Epithelial cell of esophagus (primary cell): Measurements from ENCODE around the gene DVL1.

Experiments used
- DNase-seq: peaks from one replicate; pipeline ENCODE4 v3.0.0; 2010; ENCODE audit warnings: low read depth
- H3K4me3 ChIP-seq: 2 replicates; pipeline ENCODE4 v1.5.1; 2011; ENCODE audit warnings: mild to moderate bottlenecking, low read length, control low read depth
- TF ChIP-seq, protein P1 (sequence below): IDR thresholded peaks from 2 replicates; pipeline ENCODE4 v1.5.1; 2011; ENCODE audit warnings: low read depth, mild to moderate bottlenecking, low read length, control low read depth, inconsistent platforms; ENCODE audit not compliant: insufficient read depth; ENCODE audit errors: missing control alignments

Gene DVL1

DNA sequence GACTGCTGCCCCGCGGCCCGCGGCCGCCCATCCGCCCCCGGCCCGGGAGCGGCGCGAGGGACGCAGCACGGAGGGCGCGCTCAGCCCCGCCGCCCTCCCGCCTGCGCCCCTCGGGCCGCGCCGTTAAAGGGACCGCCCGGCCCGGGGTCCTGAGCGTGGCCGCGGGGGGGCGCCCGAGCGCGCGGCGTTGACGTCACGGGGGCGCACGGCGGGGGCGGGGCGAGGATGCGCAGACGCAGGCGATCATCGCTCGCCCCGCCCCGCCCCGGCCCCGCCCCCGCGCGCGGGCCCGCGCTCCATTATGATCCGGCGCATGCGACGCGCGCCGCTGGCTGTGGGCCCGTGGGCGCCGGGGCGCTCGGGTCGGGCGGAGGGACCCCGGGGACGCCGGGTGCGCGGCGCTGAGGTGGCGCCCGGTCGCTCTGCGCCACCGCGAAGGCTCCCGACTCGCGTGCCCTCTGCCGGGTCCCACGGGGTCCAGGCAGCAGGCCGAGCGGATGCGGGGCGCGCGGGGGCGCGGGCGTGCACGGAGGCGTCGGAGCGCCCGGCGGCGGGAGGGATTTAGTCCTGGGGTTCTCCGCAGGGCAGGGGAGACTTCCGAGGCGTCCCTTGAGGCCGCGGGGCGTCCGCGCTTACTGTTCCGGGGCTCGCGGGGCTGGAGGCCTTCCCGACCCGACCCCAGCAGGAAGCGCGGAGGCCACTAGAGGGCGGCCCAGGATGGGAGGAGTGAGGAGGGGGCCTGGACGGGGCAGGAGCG lies at the start of gene DVL1:
DVL1 (minus strand) TSS at position 163 of the 757 bp plus-strand sequence. CDS start 353 bp downstream, outside the sequence.
- peak; percentile 58 for DNase-seq
- peak within 1 kb of the TSS; percentile 73 for H3K4me3 ChIP-seq
- TF ChIP-seq, protein P1, sequence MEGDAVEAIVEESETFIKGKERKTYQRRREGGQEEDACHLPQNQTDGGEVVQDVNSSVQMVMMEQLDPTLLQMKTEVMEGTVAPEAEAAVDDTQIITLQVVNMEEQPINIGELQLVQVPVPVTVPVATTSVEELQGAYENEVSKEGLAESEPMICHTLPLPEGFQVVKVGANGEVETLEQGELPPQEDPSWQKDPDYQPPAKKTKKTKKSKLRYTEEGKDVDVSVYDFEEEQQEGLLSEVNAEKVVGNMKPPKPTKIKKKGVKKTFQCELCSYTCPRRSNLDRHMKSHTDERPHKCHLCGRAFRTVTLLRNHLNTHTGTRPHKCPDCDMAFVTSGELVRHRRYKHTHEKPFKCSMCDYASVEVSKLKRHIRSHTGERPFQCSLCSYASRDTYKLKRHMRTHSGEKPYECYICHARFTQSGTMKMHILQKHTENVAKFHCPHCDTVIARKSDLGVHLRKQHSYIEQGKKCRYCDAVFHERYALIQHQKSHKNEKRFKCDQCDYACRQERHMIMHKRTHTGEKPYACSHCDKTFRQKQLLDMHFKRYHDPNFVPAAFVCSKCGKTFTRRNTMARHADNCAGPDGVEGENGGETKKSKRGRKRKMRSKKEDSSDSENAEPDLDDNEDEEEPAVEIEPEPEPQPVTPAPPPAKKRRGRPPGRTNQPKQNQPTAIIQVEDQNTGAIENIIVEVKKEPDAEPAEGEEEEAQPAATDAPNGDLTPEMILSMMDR = peak; percentile 48

DNA sequence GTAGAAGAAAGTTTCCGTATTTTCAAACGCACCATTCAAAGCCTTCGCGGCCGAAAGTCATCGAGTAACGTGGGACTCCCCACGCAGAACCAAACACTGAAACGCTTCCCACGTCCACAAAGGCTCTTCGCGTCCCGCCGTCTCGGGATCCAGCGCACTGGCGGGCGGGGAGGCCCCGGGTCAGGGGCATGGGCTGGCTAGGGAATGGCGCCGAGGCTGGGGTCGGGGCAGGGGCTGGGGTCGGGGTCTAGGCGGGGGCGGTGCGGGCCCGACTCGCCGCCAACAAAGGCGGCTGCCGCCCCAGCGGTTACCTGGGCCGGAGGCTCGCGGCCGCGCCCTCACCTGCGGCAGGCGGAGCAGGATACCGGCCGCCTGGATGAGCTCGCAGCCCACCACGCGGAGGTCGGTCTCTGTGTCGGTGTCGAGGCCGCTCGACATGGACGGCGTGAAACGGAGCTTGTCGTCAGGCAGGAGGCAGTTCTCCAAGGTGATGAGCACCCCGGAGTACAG lies 49.5 kb upstream of the DVL1 start:
- peak overlapping the region; percentile 86 for H3K4me3 ChIP-seq
- TF ChIP-seq, protein P1 = no peak
- no peak for DNase-seq

DNA sequence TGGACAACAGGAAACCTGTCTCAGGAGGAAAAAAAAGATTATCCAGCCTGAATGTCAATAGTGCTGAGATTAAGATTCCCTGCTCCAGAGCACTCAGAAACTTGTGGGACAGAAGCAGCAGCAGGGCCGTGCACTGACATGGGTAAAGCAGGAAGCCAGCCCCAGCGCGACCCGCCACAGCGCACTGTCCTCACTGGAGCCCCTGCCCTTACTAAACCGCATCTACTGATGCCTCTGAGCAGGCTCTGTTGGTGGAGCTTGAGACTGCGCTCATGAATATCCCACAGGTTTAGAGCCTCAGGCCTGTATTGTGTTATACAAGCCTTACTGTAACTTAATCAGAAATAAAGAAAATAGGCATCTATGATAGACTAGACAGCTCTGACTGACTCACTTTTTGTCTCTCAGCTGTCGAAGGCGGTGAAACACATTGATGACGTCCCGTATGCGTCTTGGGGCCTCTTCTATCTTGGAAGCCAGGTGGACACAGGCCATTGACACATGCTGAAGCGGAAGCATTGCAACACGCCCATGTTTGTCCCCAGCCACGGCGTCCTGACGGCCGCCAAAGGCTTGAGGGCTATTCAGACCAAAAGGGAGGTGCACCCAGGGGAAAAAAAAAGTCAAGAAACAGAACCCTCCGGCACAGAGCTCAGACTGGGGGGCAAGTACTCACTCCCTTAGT lies 48.8 kb upstream of the DVL1 start:
- peak overlapping the region; percentile 86 for H3K4me3 ChIP-seq
- TF ChIP-seq, protein P1 = no peak
- peak; percentile 70 for DNase-seq

DNA sequence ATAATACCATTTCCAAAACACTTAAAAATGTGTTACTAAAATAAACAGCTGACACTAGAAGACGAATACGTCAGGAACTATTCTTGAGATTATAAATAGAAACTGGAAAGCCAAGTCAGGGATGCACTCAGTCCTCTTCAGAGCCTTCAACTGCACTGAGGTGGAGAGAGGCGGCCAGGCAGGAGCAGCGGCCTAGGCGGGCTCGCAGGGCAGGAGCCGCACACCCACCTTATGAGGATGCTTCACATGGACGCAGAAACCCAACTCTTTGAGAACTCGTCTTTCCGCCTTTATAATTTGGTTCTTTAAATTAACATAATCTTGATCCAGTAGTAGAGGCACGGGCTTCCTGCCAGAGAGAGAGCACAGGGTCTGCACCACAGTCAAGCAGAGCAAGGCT lies 45.9 kb upstream of the DVL1 start:
- no peak overlapping the region for H3K4me3 ChIP-seq
- TF ChIP-seq, protein P1 = no peak
- no peak for DNase-seq

DNA sequence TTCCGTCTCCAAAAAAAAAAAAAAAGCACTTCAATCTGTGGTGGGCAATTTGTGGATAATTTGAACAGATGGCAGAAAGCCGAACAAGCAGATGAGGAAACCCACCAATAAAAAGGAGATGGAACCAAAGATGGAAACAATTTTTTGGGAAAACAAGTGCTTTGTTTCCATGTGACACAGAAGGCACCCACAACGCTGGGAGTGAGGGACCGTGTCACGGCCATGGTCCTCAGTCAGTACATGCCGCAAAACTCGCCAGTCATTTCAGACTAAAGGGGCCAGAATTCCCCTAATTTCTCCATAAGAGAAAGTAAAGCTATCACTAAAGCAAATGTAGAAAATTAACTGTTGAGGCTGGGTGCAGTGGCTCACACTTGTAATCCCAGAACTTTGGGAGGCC lies 44.9 kb upstream of the DVL1 start:
- DNase-seq = no peak
- TF ChIP-seq, protein P1 = no peak
- no peak overlapping the region for H3K4me3 ChIP-seq

DNA sequence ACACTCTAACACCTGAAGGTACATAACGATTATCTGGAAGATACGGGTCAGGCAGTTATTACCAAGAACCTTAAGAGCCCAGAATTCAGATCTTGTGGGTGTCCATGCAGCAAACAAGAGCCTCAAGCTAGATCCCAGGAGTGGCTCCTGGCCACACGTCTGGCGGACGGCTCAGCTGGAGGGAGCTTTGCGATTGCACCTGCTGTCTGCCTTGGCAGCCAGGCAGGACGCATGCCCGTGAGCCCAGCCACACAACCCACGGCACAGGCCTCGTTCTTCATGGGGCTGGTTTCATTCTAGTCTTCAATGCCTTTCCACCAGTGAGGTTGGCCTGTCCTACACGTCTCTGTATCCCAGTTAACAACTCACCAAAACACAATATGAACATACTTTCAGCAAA lies 44.2 kb upstream of the DVL1 start:
- H3K4me3 ChIP-seq = no peak overlapping the region
- TF ChIP-seq, protein P1 = no peak
- no peak for DNase-seq

DNA sequence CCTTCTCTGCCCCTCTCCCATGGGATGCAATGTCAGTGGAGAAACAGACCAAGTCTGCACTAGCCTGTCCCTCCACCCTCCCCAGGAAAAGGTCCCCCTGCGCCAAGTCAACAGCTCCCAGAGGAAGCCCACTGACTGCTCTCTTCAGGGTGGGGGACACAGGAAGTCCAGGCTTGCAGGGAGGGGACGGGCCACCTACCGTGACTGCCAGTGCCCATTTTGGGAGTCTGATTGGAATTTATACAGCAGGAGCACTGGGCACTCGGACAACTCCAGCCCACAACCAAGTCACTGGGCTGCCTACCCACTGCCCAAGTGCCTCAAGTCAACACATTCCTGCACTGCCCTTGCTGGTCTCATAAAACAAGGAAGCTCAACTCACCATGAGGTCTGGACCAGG lies 43.8 kb upstream of the DVL1 start:
- no peak for DNase-seq
- TF ChIP-seq, protein P1 = no peak
- no peak overlapping the region for H3K4me3 ChIP-seq
